Keratinocyte (primary cell): ENCODE data around the gene SDHC. TPM values are rescaled to one million over a fixed set of nuclear protein-coding genes. Genes with fewer than 3 reads are reported as not detected.

Experiments used
- DNase-seq: peaks from one replicate; pipeline ENCODE4 v3.0.0-alpha.2; 2011; ENCODE audit warnings: low read depth, missing footprints, low spot score
- FAIRE-seq: peaks from 2 replicates; lab custom pipeline; 2011; peaks lifted over from hg19 to GRCh38; lab: Jason Lieb, UNC
- H2AFZ ChIP-seq: 2 replicates; pipeline ENCODE4 v1.6.0; 2012; ENCODE audit warnings: low read length, control low read depth, inconsistent platforms; ENCODE audit not compliant: control insufficient read depth
- H3K27ac ChIP-seq: 2 replicates; pipeline ENCODE4 v1.5.1; 2011; ENCODE audit warnings: low read length; ENCODE audit not compliant: control insufficient read depth, insufficient read depth
- H3K27me3 ChIP-seq: 3 replicates; pipeline ENCODE4 v1.6.0; 2011; ENCODE audit warnings: low read length; ENCODE audit not compliant: control insufficient read depth, insufficient read depth; ENCODE audit errors: extremely low read depth
- H3K36me3 ChIP-seq, 2 experiments: 2 replicates in 1 of 2; 3 replicates in 1 of 2; pipeline ENCODE4 v1.5.1; 2011; ENCODE audit warnings: low read length in 2 of 2, mild to moderate bottlenecking in 1 of 2; ENCODE audit not compliant: control insufficient read depth in 2 of 2, insufficient read depth in 2 of 2; ENCODE audit errors: extremely low read depth in 1 of 2
- H3K4me1 ChIP-seq: 3 replicates; pipeline ENCODE4 v1.5.1; 2011; ENCODE audit warnings: low read length; ENCODE audit not compliant: control insufficient read depth, insufficient read depth; ENCODE audit errors: extremely low read depth
- H3K4me2 ChIP-seq: 3 replicates; pipeline ENCODE4 v1.6.0; 2011; ENCODE audit warnings: low read depth, low read length; ENCODE audit not compliant: control insufficient read depth, insufficient read depth; ENCODE audit errors: extremely low read depth
- H3K4me3 ChIP-seq, 3 experiments: fragments of 200-600 bp in 1 of 3; sonication (generic) in 1 of 3; 2 replicates in 2 of 3; 3 replicates in 1 of 3; pipeline ENCODE4 v1.5.1; 2011 to 2016; ENCODE audit warnings: low read length in 3 of 3, mild to moderate bottlenecking in 3 of 3, control low read depth in 2 of 3, inconsistent platforms in 1 of 3, low read depth in 1 of 3, mixed read lengths in 1 of 3, mixed run types in 1 of 3, moderate library complexity in 1 of 3; ENCODE audit not compliant: control insufficient read depth in 2 of 3, insufficient read depth in 2 of 3; ENCODE audit errors: extremely low read depth in 1 of 3
- H3K79me2 ChIP-seq: 2 replicates; pipeline ENCODE4 v1.6.0; 2012; ENCODE audit warnings: low read length; ENCODE audit not compliant: control insufficient read depth, insufficient read depth
- H3K9ac ChIP-seq: 3 replicates; pipeline ENCODE4 v1.6.0; 2011; ENCODE audit warnings: low read length; ENCODE audit not compliant: control insufficient read depth, insufficient read depth; ENCODE audit errors: extremely low read depth
- H3K9me1 ChIP-seq: 3 replicates; pipeline ENCODE4 v1.6.0; 2011; ENCODE audit warnings: low read length; ENCODE audit not compliant: control insufficient read depth, insufficient read depth; ENCODE audit errors: extremely low read depth
- H3K9me3 ChIP-seq: 2 replicates; pipeline ENCODE4 v1.5.1; 2012; ENCODE audit warnings: low read depth, low read length; ENCODE audit not compliant: control insufficient read depth
- H4K20me1 ChIP-seq: 3 replicates; pipeline ENCODE4 v1.6.0; 2011; ENCODE audit warnings: low read length; ENCODE audit not compliant: control insufficient read depth, insufficient read depth; ENCODE audit errors: extremely low read depth
- CTCF ChIP-seq, 3 experiments: IDR thresholded peaks in 1 of 3; conservative IDR thresholded peaks in 1 of 3; optimal IDR thresholded peaks in 1 of 3; 2 replicates in 2 of 3; 3 replicates in 1 of 3; pipeline versions ENCODE3 to v1.5.1; 2011; ENCODE audit warnings: low read length in 3 of 3, mild to moderate bottlenecking in 3 of 3, moderate library complexity in 2 of 3, control low read depth in 1 of 3, inconsistent platforms in 1 of 3; ENCODE audit not compliant: insufficient read depth in 2 of 3; ENCODE audit errors: extremely low read depth in 1 of 3
- EZH2 ChIP-seq: IDR thresholded peaks from one replicate; pipeline ENCODE4 v1.6.1; 2012; ENCODE audit warnings: inconsistent platforms, mild to moderate bottlenecking, low read length, moderate library complexity
- dilution Hi-C: fragments of 300-500 bp; cut with MboI; formaldehyde crosslinking; loops from one replicate; pipeline ENCODE4 v1.7.0; 2020; ENCODE audit warnings: low sequenced_read_pairs; ENCODE audit not compliant: extremely low pct_ligation_motif_present
- polyA plus RNA-seq, 5 experiments: library from polyadenylated mRNA; depleted of rRNA in 3 of 5; stranded (reverse) in 3 of 5; stranded (forward) in 1 of 5; unstranded in 1 of 5; fragments of >200 nt; gene quantifications; 1 replicate in 1 of 5; 2 replicates in 3 of 5; 3 replicates in 1 of 5; pipeline versions ENCODE4 v1.2.1 to v1.2.3, GENCODE V29; 2011 to 2012; ENCODE audit warnings: missing spikeins in 2 of 5, low read depth in 1 of 5, low replicate concordance in 1 of 5

SDHC gene
- polyA plus RNA-seq, 1 donor (not counting 4 experiments of a cell fraction or from before 2014, with no cell fraction given): 401 TPM

GRCh38 chr1:161290779-161291178 lies 23.4 kb upstream of the SDHC start:
- no peak for FAIRE-seq
- Histone ChIP-seq H3K79me2 (no peaks in the 10 kb centered on the region), H3K9ac (no peak overlapping the region), H3K4me2 (no peak overlapping the region), H3K4me3 (no peak overlapping the region), H3K36me3 (no peaks in the 10 kb centered on the region), H3K9me1 (no peaks in the 10 kb centered on the region), H2AFZ (no peak overlapping the region), H4K20me1 (no peaks in the 10 kb centered on the region), H3K4me1 (no peaks in the 10 kb centered on the region), H3K27ac (no peak overlapping the region), H3K27me3 (no peaks in the 10 kb centered on the region), H3K9me3 (no peaks in the 10 kb centered on the region)
- no peak for DNase-seq
- TF ChIP-seq EZH2 (no peak), CTCF (optimal IDR thresholded peaks at IDR 0.05 in 1 of 3, IDR thresholded peaks at IDR 0.05 in 1 of 3, conservative IDR thresholded peaks at IDR 0.05 in 1 of 3; ENCODE audit: extremely low read depth in 1 of 3, insufficient read depth in 2 of 3, low read length in 3 of 3) (no peak)
- dilution Hi-C loops: no loop called here

- H3K36me3 ChIP-seq: no peaks in the 10 kb centered on the region
- no peak overlapping the region for H3K9ac ChIP-seq
- TF ChIP-seq EZH2 (no peak), CTCF (optimal IDR thresholded peaks at IDR 0.05 in 1 of 3, IDR thresholded peaks at IDR 0.05 in 1 of 3, conservative IDR thresholded peaks at IDR 0.05 in 1 of 3; ENCODE audit: extremely low read depth in 1 of 3, insufficient read depth in 2 of 3, low read length in 3 of 3) (no peak)
- H3K4me2 ChIP-seq: no peak overlapping the region
- H4K20me1 ChIP-seq: no peaks in the 10 kb centered on the region
- no peaks in the 10 kb centered on the region for H3K9me1 ChIP-seq
- FAIRE-seq (no peak), DNase-seq (no peak)
- H3K79me2 ChIP-seq: no peaks in the 10 kb centered on the region
- H3K27me3 ChIP-seq: no peaks in the 10 kb centered on the region
- dilution Hi-C loops: no loop called here
- H2AFZ ChIP-seq: no peak overlapping the region
- no peaks in the 10 kb centered on the region for H3K4me1 ChIP-seq
- no peak overlapping the region for H3K27ac ChIP-seq
- no peaks in the 10 kb centered on the region for H3K9me3 ChIP-seq
- no peak overlapping the region for H3K4me3 ChIP-seq
Measured at GRCh38 chr1:161297415-161297814, 16.8 kb upstream of the SDHC start.
